GM10847 (cell line): ENCODE measurements around the gene DPH5.

Experiments
- POLR2A ChIP-seq: IDR thresholded peaks from 2 replicates; pipeline ENCODE4 v1.6.1; 2011; ENCODE audit not compliant: insufficient read length; ENCODE audit errors: extremely low read depth

The DPH5 gene

DNA sequence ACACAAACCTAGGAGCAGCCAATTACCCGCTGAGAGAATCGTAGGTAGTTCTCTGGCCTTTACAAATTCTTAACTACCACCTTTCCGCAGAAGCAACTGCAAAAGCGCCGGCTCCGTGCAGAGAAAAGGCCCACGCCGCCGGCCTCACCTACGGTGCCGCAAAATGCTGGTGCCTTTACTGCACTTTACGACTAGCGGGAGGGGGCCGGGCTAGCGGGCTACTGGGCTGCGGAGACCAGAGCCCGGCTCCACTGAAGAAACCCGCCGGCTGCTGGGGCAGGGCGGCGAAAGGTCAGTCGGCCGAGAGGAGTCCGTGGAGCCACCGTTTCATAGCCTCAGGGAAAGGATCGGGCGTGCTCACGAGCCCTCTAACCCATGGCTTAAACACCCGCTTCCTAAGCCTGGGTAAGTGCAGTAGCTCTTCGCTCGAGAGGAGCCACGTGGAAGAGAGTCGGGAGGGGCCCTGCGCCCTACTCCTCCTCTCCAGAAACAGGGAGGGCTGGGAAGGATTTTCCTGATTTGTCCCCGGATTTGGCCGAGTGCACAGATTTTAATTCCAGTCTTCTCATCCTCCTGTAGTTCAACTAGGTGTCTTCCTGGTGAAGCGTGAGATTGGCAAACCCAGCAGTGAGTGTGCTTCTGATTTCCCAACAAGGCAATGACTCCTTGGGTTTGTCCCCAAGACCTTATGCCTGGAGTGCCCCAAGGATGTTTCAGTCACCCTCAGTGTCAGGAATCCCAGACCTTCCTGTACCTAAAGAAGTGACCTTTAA, at the start of gene DPH5:
TSS of gene DPH5 (minus strand) at position 128 of the 773 bp plus-strand sequence. CDS start 341 bp downstream, outside the sequence.
- TF ChIP-seq POLR2A = peak; percentile 97

DNA sequence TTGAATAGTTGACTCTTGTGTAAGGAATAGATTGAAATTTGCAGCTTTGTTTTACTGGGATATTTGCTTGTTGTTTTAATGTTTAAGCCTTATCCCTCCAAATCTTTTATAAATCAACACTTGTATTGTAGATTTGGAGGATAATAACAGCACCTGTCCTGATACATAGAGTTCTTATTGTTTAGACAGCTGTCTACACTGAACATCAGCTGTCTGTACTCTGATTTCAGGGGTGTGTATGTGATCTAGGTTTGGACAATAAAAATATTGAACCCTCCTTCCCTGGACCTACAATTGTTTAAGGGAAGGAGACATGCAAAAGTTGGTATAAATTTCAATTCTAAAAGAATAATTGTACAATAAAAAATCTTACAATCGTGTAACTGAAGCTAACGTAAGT, 48.3 kb upstream of the DPH5 start:
- TF ChIP-seq POLR2A = no peak

DNA sequence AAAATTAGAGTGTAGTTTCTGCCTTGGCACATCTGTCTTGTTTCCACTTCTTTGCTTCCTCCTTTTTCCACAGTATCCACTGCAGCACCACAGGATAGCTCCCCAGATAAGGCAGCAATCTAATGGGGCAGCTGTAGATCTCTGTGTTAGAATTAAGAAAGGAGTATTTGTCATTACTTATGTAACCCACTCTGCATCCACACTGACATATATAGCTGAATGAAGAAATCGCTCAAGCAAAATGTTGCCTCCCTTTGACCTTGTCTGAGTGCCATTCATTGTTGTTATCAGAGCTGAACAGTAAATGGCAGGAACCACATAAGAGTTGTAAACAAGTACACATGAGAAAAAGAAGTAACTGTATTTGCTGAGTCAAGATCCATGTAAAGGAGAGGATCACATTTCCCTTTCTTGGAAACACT, 45.9 kb upstream of the DPH5 start:
- TF ChIP-seq POLR2A = no peak

DNA sequence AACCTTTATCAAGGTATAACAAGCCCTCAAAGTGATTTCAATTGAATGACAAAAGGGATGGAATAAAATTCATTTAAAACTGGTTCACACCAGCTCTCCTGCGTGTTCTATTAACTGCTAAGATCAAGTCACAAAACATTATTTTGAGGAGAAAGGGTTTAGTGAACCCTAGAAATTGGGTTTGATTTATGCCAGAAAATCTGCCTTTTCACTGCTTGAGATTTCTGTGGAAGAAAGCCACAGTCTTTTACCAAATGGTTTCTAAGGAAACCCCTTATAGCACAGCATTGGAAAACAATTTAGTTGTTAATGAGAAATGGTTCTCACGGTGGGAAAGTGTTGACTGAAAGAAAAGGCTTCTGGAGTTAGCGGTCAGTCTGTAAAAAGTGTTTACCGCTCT, 43.6 kb upstream of the DPH5 start:
- no peak for TF ChIP-seq POLR2A

DNA sequence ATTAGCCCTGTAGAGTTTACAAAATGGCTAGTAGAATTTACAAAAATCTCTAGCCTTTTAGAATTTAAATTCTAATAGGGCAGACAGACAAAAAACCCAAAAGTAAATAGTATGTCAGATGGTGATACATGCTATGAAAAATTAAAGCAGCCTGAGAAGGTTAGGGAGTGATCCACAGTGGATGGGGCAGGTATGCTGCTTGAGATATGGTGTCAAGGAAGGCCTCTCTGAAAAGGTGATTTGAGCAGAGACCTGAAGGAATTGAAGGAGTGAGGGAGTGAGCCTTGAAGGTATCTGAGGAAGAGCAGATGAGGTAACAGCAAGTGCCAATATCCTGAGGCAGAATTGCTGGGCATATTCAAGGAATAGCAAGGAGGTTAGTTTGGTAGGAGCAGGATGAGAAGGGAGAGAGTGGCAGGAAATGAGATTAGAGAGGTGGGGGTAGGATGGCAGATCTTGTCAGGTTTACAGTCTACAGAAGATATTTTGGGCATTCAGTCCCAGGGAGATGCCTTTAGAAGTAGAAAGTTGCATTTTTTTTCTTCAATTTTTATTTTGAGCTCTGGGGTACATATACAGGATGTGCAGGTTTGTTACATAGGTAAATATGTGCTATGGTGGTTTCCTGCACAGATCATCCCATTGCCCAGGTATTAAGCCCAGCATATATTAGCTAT, 40.8 kb upstream of the DPH5 start:
- TF ChIP-seq POLR2A = no peak

GRCh38 chr1:101065575-101065974, 40.0 kb upstream of the DPH5 start:
- no peak for TF ChIP-seq POLR2A

GRCh38 chr1:101064697-101065096, 39.1 kb upstream of the DPH5 start:
- no peak for TF ChIP-seq POLR2A

DNA sequence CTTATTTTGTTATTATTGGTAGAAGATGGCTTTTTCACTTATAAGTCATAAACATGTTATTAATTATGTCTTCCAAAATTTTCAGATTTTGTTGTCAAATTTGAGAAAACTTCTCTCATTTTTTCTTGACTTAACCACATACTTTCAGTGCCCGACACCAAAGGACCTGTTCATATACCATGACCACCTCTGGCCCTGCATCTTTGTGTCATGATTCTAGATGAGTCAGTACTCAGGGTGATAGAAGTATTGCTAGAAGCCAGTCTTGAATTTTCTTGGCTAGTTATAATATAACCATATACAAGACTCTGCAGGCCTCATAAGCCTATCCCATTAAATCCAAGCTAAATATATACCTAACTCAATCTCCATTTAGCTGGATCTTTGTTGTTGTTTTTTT, 35.4 kb upstream of the DPH5 start:
- no peak for TF ChIP-seq POLR2A

GRCh38 chr1:101059945-101060542, 34.5 kb upstream of the DPH5 start:
- no peak for TF ChIP-seq POLR2A

DNA sequence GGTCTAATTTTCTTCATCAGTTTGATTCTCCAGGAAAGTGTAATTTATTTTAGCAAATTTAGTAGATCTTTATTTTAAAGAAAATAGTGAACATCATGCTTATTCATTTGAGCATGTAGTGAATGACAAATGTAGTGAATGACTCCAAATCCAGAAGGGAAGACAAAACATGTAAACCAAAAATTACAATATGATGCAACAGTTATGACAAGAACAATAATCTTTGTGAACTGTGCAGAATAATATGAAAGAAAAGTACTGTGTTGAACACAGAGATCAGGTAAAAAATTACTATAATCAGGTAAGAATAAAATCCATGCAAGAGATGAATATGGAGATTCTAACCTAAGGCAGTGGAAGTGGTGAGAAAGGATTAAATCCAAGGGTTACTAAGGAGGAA, 30.0 kb upstream of the DPH5 start:
- TF ChIP-seq POLR2A = no peak

- TF ChIP-seq POLR2A = no peak
Measured at GRCh38 chr1:101051688-101052638, 26.4 kb upstream of the DPH5 start.

DNA sequence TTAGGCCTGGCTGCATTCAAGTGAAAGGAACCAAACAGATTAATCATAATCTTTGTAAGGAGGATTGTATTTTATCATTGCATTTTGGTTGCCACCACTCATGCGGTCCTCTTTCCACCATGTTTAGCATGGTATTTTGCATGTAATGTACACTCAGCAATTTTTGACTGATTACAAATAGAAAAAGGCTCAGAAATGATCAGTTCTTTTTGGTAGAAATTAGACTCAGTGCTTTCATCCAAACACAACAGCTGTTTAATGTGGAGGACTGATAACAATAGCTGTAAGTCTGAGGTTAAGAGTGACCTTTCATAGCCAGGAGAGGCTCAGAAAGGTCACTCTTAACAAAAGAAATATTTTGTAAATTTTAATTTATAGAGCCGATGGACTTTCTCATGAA, 25.3 kb upstream of the DPH5 start:
- no peak for TF ChIP-seq POLR2A

DNA sequence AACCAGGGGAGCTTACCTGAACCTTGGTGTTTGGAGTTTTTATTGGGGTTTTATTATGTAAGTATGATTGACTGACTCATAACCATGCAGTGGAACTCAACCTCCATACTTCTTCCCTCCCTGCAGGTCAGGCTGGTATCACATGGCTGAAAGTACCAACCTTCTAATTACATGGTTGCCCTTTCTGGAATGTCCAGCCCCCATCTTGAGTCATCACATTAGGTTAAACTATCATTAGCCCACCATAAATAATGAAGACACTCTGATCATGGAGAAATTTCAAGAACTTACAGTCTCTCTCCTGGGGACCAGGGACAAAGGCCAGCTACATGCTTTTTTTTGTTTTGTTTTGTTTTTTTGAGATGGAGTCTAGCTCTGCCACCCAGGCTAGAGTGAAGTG, 19.2 kb upstream of the DPH5 start:
- no peak for TF ChIP-seq POLR2A

- TF ChIP-seq POLR2A = no peak
Measured at GRCh38 chr1:101044259-101044658, 18.7 kb upstream of the DPH5 start.

DNA sequence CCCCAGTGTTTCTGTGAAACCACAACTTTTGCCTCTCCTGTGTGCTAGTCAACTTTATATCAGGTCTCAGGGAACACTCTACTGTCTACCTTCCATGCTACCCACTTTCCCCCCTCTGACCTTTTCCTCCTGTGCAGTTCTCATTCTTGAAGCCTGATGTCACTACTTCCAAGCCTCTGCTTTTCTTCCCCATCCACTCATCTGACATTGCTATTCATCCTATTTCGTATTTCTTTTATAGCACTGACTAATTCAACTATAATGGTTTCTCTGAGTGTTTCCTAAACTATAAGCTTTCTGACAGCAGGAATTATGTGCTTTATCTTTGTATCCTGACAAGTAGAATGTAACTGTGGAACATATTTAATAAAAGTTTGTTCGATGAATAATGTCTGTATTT, 18.2 kb upstream of the DPH5 start:
- no peak for TF ChIP-seq POLR2A

- TF ChIP-seq POLR2A = no peak
Measured at GRCh38 chr1:101041300-101041699, 15.7 kb upstream of the DPH5 start.

GRCh38 chr1:101040666-101041065, 15.1 kb upstream of the DPH5 start:
- no peak for TF ChIP-seq POLR2A
